Stimulated activated CD8-positive, alpha-beta memory T cell treated with anti-CD3 and anti-CD28 coated beads, Interleukin-12 subunit alpha, Interleukin-12 subunit beta, amount 100 ng/mL, for 4 hours (primary cell): ENCODE measurements around the gene PDP2.
A peak's percentile ranks its signal among the peaks of the same experiment; 100 is the strongest.
"Not testable (repeated sequence)": the region's sequence is repeated elsewhere in the genome, so short reads cannot be mapped to it uniquely, and the experiment has no call there.

Experiments used
- DNase-seq: peaks from one replicate; pipeline ENCODE4 v3.0.0-alpha.2; 2020; ENCODE audit warnings: low read depth

PDP2 gene

GRCh38 chr16:66919569-66920298, 39.4 kb downstream of the PDP2 start:
- no peak for DNase-seq

GRCh38 chr16:66920299-66920590, 39.9 kb downstream of the PDP2 start:
- DNase-seq = no peak

GRCh38 chr16:66920924-66921680, 40.8 kb downstream of the PDP2 start:
- DNase-seq = no peak

- DNase-seq = no peak
Measured at GRCh38 chr16:66921729-66922450, 41.6 kb downstream of the PDP2 start.

GRCh38 chr16:66923247-66923731, 43.0 kb downstream of the PDP2 start:
- DNase-seq = no peak

GRCh38 chr16:66923866-66924265, 43.6 kb downstream of the PDP2 start:
- no peak for DNase-seq

- no peak for DNase-seq
Measured at GRCh38 chr16:66924527-66925321, 44.4 kb downstream of the PDP2 start.

GRCh38 chr16:66925322-66925840, 45.1 kb downstream of the PDP2 start, which contains the start of gene RRAD:
TSS of gene RRAD (minus strand) at chr16:66925535. CDS start at chr16:66925179, 356 bp downstream.
- DNase-seq = peak; percentile 25

- no peak for DNase-seq
Measured at GRCh38 chr16:66926171-66926947, 46.0 kb downstream of the PDP2 start.

- DNase-seq = no peak
Measured at GRCh38 chr16:66926961-66927436, 46.7 kb downstream of the PDP2 start.

GRCh38 chr16:66927918-66928649, 47.8 kb downstream of the PDP2 start:
- DNase-seq = no peak

- no peak for DNase-seq
Measured at GRCh38 chr16:66928702-66929388, 48.5 kb downstream of the PDP2 start.

- no peak for DNase-seq
Measured at GRCh38 chr16:66930189-66930588, 49.9 kb downstream of the PDP2 start.

- no peak for DNase-seq
Measured at GRCh38 chr16:66931665-66932064, 51.4 kb downstream of the PDP2 start.

GRCh38 chr16:66932076-66932475, 51.8 kb downstream of the PDP2 start:
- DNase-seq = no peak

GRCh38 chr16:66933776-66934137, 53.4 kb downstream of the PDP2 start:
- no peak for DNase-seq

GRCh38 chr16:66934138-66934838, 54.0 kb downstream of the PDP2 start, which contains the start of gene CIAO2B:
TSS of gene CIAO2B (minus strand) at chr16:66934402. CDS start at chr16:66934364, 38 bp downstream.
- DNase-seq = peak; percentile 86

- not testable (repeated sequence) for DNase-seq
Measured at GRCh38 chr16:66934839-66935313, 54.6 kb downstream of the PDP2 start.
